Activated CD8-positive, alpha-beta memory T cell treated with anti-CD3 and anti-CD28 coated beads for 36 hours (primary cell): Measurements from ENCODE around the gene FBXO34. TPM values are rescaled to one million over a fixed set of nuclear protein-coding genes. Genes with fewer than 3 reads are reported as not detected.

Experiments used
- CTCF ChIA-PET: fragments of 350-600 bp; sonication (Branson Sonifier 250); formaldehyde crosslinking; loops from one replicate; lab custom pipeline; 2021; ENCODE audit warnings: antibody characterized with exemption; lab: Charles Lee
- POLR2A ChIA-PET: fragments of 350-600 bp; sonication (Branson Sonifier 250); formaldehyde crosslinking; loops from one replicate; lab custom pipeline; 2021; ENCODE audit warnings: antibody characterized with exemption; lab: Charles Lee
- total RNA-seq, 2 experiments: library from RNA; stranded (reverse); gene quantifications; one replicate each; pipeline ENCODE4 v1.2.3, GENCODE V29; 2021

Gene FBXO34
- total RNA-seq: 10 to 100 TPM; 15.9 to 17.3 TPM

DNA sequence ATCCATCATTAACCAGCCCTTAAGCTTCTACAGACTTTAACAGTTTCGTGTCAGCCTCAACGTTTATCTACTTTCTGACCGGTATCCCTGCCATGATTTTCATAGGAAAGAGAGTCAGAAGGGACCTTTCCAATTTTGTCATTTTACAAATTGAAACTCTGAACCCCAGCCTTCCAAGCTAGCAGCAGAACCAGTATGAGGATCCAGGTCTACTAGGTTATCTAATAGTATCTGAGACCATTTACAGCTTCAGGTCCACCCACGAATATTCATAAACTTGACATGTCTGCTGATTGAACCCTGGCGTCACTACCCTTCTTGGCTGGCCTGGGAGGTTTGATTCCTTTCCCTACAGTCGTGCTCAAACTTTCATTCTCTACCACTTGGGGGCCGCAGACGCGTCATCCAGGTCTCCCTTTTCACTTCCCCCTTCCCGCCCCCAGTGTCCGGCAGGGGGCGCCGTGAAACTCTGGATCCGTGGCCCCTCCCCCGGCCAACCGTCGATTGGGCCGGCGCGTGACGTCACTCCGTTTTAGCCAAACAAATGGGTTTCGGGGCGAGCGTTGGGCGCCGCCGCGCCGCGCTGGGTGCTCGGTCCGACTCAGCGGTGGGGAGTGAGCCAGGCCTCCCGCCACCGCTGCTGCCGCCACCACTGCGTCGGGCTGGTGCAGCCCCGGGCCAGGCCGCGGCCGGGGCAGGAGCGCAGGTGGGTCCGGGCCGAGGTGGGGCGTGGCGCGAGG, at the start of gene FBXO34:
Gene FBXO34, plus strand, starts transcription at position 590 of the 740 bp plus-strand sequence. CDS start 78,970 bp downstream, outside the sequence.
- POLR2A ChIA-PET: interaction anchor here (0.5 to 2.3 kb wide), 6 partner anchors 18 to 488 kb away, joined by 3 to 6 read pairs (median 4); no protein-coding TSS in a partner anchor
- CTCF ChIA-PET: interaction anchor here (0.7 to 4.8 kb wide), 16 partner anchors 10 to 219 kb away, joined by 3 to 37 read pairs (median 3); partner anchors contain the start of genes DLGAP5 and MAPK1IP1L

DNA sequence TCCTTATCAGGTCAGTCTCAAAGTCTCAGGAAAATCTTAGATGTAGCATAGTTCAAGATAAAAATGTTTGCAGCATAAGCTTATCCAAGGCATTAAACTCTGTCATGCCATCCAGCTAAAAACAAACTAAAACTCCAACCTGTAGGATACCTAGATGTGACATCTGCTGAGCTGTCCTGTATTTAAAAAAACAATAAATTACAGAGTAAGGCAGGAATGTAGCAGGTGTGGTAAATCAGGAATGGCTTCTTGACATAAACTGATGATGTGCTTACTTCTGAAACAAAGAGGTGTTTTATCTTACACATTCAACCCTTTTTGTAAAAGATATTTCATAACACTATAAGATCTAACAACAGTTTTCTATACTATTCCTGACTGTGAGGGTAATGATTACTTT, 49.3 kb upstream of the FBXO34 start:
- ChIA-PET CTCF (no interaction called here), POLR2A (no interaction called here)

DNA sequence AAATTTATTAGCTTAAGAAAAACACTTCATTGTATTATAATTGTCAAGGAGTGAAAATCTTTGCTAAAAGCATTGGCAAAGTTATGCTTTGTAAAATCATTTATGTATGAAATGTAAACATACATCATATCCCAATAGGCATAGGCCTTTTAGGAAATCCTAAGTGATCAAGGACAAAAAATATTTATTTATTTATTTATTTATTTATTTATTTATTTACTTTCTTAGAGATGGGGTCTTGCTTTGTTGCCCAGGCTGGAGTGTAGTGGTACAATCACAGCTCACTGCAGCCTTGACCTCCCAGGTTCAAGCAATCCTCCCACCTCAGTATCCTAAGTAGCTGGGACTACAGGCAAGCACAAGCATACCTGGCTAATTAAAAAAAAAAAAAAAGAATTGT, 47.9 kb upstream of the FBXO34 start:
- CTCF ChIA-PET: no interaction called here

GRCh38 chr14:55228261-55228660, 43.0 kb upstream of the FBXO34 start:
- CTCF ChIA-PET: no interaction called here
- POLR2A ChIA-PET: no interaction called here

More for the DNA sequence above, 47.9 kb upstream of the FBXO34 start:
- POLR2A ChIA-PET: no interaction called here

GRCh38 chr14:55233591-55233990, 37.6 kb upstream of the FBXO34 start:
- ChIA-PET POLR2A (no interaction called here), CTCF (no interaction called here)

GRCh38 chr14:55238019-55238680, 33.1 kb upstream of the FBXO34 start:
- ChIA-PET POLR2A (no interaction called here), CTCF (no interaction called here)

DNA sequence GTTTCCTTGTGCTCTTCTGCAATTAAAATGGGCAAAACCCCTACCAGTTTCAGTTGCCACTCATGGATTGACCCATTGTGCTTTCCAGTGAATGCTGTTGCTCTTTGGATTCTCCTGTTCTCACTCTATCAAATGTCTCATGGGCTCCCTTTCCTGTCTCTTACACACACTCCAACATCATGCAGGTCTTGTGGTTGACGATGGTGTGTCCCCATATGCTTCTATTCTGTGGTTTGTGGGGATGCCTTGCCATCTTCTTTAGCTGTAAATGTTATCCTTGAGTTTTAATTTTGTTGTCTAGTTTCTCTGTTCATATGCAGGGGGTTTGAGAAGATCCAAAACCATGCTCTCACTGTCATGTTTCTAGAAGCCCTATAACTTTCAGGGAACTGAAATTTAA, 31.9 kb upstream of the FBXO34 start:
- ChIA-PET CTCF (no interaction called here), POLR2A (no interaction called here)

DNA sequence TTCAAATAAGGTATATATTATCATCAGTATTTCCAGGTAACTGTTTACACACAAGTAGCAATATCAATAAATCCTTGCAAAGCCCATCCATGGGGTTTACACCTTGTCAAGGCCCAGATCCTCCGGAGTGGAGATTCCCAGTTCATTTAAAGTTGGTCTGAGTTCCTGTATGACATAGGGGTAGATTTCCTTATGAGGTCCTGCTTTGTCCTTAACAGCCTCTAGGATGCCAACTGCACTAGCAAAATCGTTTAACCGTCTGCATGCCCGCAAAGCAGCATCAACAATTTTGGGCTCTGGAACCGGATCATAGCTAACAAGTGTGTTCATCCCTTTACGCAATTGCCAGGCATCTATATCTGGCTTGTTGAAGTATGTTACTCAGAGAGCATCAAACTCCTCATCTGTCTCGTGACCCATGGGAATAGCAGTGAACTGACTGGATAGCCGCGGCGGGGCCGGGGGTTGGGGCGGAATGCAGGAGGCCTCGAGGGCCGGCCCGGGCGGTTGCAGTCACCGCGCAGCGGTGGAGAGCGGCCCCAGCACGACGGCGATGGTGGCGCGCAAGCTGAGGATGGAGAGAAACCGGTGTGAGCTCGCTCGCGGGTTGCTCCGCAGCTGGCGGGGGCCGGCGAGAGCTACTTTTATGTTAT, 30.6 kb upstream of the FBXO34 start:
- POLR2A ChIA-PET: interaction anchor here (0.7 kb wide), 1 partner anchor 169 kb away, joined by 3 read pairs; no protein-coding TSS in a partner anchor
- CTCF ChIA-PET: interaction anchor here (0.6 kb wide), 1 partner anchor 114 kb away, joined by 3 read pairs; no protein-coding TSS in a partner anchor

- ChIA-PET POLR2A (no interaction called here), CTCF (no interaction called here)
Observed at GRCh38 chr14:55241673-55242072, 29.5 kb upstream of the FBXO34 start.

GRCh38 chr14:55243386-55243785, 27.8 kb upstream of the FBXO34 start:
- ChIA-PET CTCF (no interaction called here), POLR2A (no interaction called here)

- POLR2A ChIA-PET: no interaction called here
- CTCF ChIA-PET: no interaction called here
Observed at GRCh38 chr14:55243813-55244212, 27.4 kb upstream of the FBXO34 start.

GRCh38 chr14:55245657-55246268, 25.5 kb upstream of the FBXO34 start:
- ChIA-PET CTCF (interaction anchor here (0.6 to 1.2 kb wide), 3 partner anchors 81 to 185 kb away, joined by 3 to 5 read pairs (median 3); no protein-coding TSS in a partner anchor), POLR2A (no interaction called here)

DNA sequence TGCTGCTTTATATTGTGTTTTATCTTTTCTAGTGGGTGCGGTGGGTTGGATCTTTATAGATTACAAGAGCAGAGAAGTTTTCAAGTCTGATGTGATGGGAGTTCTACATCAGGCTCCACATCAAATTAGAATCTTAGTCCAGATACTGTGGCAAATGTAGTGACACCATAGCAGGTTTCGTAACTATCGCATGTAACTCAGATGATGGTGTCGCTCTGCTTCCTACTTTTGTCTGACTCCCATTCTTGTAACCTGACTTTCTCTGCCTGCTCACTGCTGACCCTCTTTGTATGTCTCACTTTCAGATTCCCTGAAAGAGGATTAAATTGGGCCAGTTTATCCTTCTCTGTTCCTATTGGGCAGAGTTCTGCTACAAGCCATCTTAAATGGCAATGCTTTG, 22.8 kb upstream of the FBXO34 start:
- CTCF ChIA-PET: interaction anchor here (1.4 kb wide), 1 partner anchor 106 kb away, joined by 3 read pairs; no protein-coding TSS in a partner anchor
- POLR2A ChIA-PET: no interaction called here

GRCh38 chr14:55249423-55249822, 21.8 kb upstream of the FBXO34 start:
- ChIA-PET CTCF (interaction anchor here (1.4 kb wide), 1 partner anchor 105 kb away, joined by 3 read pairs; no protein-coding TSS in a partner anchor), POLR2A (no interaction called here)

- ChIA-PET POLR2A (interaction anchor here (0.5 kb wide), 1 partner anchor 110 kb away, joined by 3 read pairs; no protein-coding TSS in a partner anchor), CTCF (no interaction called here)
Observed at GRCh38 chr14:55253276-55253675, 17.9 kb upstream of the FBXO34 start.

- POLR2A ChIA-PET: no interaction called here
- CTCF ChIA-PET: no interaction called here
Observed at GRCh38 chr14:55254581-55254980, 16.6 kb upstream of the FBXO34 start.

- ChIA-PET POLR2A (no interaction called here), CTCF (no interaction called here)
Observed at GRCh38 chr14:55255979-55256378, 15.2 kb upstream of the FBXO34 start.

DNA sequence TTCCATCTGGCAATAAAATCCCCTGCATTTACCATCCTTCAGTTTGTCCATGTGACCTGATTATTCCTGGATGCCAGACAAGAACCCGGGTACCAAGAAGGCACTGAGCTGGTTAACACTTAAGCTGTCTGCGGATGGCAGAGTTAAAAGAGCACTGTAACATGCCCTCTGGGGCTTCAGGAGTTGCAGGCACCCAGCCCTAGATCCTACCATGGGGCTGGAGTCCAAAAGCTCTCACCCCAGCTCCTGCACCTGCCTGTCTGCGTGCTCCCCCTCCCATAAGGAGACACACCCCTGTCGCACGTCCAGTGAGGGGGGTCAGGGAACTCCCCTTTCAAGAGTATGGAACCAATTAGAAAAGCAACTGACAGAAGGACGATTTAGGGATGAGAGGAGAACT, 14.6 kb upstream of the FBXO34 start:
- POLR2A ChIA-PET: no interaction called here
- CTCF ChIA-PET: no interaction called here

- ChIA-PET CTCF (interaction anchor here (1.9 kb wide), 1 partner anchor 90 kb away, joined by 11 read pairs; no protein-coding TSS in a partner anchor), POLR2A (no interaction called here)
Observed at GRCh38 chr14:55265197-55265596, 6.0 kb upstream of the FBXO34 start.
